ENCODE data around the gene FAF2.

DNA sequence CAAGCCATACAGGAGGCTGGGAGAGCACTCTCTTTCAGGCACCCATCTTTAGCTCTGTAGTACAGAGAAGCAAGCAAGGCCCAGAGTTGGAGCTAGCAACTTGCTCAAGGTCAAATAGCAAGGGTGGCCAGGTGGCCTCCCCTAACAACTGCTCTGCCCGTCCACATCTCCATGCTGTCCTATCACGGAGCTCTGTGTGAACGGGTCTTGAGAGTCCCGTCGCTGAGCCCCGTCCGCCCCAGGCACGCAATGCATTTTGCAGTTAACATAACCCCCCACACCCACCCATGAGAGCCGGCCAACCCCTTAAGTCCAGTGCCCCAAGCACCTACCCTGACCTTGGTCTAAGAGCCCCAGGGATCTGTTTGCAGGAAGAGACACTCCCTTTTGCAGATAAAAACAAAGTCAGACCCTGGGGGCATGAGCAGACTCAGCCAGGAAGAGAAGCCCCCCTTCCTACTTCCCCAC is 87.5 kb downstream of the FAF2 start:
- TF ChIP-seq, protein P1, sequence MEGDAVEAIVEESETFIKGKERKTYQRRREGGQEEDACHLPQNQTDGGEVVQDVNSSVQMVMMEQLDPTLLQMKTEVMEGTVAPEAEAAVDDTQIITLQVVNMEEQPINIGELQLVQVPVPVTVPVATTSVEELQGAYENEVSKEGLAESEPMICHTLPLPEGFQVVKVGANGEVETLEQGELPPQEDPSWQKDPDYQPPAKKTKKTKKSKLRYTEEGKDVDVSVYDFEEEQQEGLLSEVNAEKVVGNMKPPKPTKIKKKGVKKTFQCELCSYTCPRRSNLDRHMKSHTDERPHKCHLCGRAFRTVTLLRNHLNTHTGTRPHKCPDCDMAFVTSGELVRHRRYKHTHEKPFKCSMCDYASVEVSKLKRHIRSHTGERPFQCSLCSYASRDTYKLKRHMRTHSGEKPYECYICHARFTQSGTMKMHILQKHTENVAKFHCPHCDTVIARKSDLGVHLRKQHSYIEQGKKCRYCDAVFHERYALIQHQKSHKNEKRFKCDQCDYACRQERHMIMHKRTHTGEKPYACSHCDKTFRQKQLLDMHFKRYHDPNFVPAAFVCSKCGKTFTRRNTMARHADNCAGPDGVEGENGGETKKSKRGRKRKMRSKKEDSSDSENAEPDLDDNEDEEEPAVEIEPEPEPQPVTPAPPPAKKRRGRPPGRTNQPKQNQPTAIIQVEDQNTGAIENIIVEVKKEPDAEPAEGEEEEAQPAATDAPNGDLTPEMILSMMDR (IDR thresholded peaks at IDR 0.05): no peak
- no peak for TF ChIP-seq POLR2A (IDR thresholded peaks at IDR 0.05)
